GM21619 (cell line): ENCODE results near the gene TAX1BP1.
"Not testable (repeated sequence)": the region's sequence is repeated elsewhere in the genome, so short reads cannot be mapped to it uniquely, and the experiment has no call there.

Experiments
- ATAC-seq: cut with Tn5 transposase; IDR thresholded peaks from one replicate; pipeline ENCODE4 v1.9.1; 2021; ENCODE audit not compliant: unreplicated experiment

The TAX1BP1 gene

DNA sequence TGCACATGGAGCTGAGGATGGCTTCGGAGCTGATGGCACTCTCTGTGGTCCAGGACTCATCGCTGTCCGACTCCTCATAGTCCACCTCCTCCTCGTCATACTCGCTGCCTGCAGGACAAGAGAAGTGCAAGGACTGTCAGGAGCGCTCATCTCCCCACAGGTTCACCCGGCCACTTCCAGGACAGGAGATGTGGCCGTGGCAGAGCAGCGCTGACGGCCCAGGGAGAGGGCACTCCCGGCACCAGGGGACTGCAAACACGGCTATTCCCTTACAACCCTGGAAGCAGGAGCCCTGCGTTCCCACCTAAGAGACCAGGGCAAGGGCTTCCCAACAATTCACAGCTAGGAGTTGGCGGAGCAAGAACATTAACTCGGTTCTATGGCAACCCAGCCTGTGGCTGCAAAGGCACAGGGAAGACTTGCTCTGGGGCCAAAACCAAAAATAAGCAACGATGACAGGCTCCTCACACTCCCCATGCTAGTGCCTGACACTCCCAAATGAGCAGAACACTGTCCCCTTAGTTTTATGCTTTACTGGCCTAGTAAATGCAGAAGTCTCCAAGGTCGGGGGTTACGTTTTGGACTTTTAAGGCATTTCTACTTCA lies 100.9 kb downstream of the TAX1BP1 start:
- no peak for ATAC-seq

DNA sequence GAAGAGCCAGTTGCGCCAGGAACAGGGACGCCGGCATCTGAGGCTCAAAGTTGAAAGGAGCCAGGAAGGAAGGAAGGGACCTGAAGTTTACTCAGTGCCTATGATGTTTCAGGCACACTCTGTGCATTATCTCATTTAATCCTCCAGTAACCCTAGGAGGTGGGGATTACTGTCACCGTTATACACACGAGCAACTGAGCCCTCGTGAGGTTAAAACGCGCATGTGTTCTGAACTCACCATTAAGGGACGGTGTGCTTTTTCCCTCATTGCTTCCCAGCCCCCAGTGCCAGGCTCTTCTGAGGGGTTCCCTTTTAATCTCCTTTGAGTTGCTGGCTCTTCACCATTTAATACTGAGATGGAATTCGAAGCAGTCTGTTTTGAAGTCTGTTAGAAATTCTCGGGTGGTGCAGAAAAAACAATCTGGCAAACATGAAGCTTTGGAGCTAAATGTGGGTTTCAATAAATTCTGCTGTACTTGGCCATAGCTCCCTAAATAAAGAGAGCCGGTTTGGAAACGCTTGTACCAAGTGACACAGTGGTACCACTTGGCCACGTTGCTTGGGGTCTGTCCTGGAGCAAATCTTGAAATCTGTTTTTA lies 102.2 kb downstream of the TAX1BP1 start:
- ATAC-seq: no peak

DNA sequence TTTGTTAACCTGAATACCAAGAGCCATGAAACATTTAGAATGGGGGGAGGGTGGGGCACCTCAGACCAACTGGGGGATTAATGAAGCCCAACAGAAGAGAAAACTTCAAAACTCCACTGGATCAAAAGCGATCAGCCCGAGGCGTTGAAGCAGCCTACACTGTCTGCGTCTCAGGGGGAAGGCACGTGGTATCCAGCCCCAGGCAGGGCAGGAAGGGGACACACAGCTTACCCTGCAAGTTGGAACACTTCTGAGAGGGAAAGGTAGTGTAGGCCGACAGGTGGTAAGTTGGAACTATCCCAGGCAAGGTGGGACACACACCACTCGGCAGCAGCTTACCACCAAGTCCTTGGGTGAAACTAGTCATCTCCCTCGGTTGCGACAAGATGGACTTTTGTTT lies 102.9 kb downstream of the TAX1BP1 start:
- no peak for ATAC-seq

DNA sequence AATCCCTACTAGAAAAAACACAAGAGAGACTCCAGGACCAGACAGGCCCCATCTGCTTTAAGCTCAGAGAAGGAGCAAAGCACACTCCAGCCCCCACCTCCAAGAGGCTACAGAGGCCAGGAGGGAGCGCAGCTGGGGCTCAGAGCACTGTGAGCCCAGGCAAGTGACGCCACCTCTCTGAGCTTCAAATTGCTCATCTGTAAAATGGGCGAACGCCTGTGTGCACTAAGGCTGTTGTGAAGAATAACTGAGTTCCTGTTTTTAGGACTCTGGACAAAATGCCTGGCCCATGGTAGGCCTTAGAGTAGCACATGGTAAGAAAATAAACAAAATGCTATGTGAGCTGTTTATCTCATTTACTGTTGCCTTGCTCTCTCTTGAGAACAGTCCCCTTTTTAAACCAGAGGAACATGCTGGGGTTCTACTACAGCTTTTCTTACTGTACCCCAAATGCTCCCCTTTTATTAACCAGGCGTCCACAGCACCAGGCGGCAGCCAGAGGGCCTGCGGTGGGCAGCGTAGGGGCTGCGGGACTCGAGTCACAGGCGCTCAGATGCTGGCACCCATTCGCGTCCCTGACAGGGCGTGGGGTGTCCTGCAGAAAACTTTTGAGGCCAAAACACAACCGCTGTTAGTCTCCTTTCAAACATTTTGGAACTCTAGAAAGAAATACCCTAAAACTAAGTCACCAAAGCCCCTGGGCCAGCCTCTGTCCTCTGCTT lies 103.8 kb downstream of the TAX1BP1 start:
- ATAC-seq: no peak

DNA sequence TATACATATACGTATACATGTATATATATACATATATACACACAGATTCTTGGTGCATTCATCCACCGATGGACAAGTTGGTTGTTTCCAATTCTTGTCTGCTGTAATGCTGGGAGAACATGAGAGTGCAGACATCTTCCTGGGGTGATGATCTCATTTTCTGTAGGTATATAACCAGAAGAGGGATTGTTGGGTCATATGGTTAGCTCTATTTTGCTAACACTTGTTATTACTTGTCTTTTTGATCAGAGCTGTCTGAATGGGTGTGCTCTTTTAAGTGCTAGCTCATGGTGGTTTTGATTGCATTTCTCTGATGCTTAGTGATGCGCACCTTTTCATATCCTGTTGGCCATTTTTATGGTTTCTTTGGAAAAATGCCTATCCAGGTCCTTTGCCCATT lies 106.4 kb downstream of the TAX1BP1 start:
- no peak for ATAC-seq

DNA sequence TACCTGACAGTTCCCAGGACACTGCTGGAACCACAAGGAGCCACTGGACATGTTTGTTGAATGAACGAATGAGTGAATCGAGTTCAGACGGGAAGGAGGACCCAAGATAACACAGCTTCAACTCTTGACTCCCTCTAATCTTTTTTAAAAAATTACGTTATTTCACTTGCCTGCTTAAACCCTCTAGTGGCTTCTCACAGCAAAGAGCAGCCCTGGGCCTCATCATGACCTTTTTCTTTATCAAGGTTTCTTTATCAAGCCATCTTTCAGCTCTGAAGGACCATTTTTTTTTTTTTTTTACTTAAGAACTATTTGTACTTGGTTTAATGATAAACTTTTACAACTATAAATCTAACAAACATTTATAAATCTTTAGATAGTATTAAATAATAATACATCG lies 110.6 kb downstream of the TAX1BP1 start:
- ATAC-seq: no peak

DNA sequence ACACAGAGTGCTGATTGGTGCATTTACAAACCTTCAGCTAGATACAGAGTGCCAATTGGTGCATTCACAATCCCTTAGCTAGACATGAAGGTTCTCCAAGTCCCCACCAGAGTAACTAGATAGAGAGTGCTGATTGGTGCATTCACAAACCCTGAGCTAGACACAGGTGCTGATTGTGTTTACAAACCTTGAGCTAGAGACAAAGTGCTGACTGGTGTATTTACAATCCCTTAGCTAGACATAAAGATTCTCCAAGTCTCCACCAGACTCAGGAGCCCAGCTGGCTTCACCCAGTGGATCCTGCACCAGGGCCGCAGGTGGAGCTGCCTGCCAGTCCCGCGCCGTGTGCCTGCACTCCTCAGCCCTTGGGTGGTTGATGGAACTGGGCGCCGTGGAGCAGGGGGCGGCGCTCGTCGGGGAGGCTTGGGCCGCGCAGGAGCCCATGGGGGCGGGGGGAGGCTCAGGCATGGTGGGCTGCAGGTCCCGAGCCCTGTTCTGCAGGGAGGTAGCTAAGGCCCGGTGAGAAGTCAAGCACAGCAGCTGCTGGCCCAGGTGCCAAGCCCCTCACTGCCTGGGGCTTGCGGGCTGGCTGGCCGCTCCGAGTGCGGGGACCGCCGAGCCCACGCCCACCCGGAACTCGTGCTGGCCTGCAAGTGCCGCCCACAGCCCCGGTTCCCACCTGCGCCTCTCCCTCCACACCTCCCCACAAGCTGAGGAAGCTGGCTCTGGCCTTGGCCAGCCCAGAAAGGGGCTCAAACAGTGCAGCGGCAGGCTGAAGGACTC lies 116.9 kb downstream of the TAX1BP1 start:
- ATAC-seq: not testable (repeated sequence)

DNA sequence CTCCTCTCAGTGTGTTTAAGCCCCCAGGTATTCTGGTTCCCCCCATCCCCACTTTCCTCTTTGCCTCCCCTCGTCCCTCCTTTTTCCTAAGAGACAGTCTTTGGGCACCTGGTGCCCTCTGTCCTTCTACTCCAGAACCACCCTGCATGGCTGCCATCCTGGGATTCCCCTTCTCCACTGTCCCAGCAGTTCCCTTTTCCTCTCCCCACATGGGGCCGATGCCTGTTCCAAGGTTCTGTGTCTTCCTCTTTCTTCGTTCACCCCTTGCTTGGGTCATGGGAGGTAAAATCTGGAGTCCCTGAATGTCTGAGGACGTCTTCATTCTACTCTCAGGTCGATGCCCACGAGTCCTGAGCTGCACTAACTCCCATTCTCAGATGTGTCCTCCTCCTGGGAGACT lies 120.8 kb downstream of the TAX1BP1 start:
- ATAC-seq: no peak

DNA sequence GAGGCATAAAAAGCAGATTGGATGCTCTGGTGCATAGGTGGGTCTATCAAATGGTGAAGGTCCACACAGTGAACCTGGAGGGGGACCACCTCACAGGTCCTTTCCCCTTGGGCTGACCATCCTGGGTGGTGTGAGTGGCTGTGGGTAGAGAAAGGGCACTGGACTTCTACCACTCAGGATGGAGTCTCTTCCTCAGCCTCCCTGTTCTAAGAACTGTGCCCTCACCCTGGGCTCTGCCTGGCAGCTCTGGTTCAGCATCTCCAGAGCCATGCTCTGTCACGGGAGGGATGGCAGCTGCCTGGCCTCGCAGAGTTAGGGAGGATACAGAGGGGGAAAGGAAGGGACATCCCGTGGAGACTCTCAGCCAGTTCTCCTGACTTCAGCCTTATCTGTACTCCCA lies 121.8 kb downstream of the TAX1BP1 start:
- ATAC-seq: no peak

DNA sequence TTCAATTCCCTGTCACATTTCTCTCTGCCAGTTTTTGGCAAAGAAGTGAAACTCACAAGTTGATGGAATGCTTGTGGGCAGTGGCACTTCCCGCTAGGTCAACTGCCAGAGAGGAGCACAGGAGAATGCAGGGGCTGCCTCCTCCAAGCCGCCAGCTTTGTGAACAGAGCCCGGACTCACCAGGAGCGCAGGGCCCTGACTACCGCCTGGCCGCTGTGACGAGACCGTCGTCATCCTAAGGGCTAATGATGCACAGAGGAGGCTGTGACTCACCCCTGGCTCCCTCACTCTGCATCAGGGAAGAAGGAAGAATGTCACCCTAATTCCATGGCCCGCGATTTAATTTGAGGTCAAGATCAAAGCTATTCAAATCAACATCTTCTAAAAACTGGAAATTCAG lies 123.9 kb downstream of the TAX1BP1 start:
- no peak for ATAC-seq

DNA sequence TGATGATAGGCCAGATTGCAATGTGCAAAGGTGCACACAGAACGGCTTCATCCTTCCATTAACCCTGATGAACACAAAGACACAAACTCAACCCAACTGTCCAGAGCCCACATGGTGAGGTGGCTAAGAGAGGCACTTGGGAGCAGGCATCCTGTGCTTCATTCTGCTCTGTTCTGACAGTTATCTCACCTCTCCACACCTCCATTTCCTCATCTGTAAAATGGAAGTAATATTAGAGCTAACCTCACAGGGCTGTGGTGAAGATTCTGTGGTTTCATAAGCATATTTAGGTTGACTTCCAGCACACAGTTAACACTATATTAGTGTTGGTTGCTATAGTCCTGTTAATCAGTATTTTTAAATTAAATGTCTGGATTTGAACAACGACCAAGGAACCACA lies 126.3 kb downstream of the TAX1BP1 start:
- ATAC-seq: no peak

DNA sequence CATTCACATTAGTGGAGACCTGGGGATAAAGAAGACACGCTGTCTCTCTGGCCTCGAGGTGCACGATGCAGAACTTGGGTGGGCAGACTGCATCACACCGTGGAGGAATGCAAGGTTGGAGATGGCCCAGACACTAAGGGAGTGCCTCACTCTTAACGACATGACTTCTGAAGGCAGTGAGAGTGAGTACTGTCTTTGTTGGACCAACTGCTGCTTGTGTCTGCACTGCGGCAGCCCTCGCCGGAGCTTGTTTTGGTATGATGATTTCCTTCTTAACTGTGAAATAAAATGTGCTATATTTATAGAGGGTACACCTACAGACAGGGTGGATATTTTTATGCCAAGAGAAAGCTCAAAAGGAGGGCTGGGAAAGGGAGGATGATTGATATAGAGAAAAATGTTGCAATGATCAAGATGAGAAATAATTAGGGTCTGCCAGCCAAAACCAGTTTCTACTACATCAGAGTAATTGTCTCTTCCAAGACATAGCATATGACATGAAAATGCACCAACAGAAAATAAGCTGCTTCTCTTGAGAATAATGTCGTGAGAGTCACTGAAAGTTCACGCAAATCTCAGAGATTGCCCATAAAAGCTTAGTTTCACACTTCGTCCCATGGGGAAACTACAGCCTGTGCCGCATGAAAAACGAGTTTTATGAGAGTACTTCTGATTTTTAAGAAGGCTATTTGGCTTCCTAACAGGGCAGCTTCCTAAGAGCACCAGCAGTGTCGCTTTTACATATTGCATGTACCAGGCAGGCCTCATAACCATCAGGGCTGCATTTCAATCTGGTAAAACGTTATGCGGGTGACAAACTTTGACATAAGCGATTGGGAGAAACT lies 127.1 kb downstream of the TAX1BP1 start:
- ATAC-seq: no peak

DNA sequence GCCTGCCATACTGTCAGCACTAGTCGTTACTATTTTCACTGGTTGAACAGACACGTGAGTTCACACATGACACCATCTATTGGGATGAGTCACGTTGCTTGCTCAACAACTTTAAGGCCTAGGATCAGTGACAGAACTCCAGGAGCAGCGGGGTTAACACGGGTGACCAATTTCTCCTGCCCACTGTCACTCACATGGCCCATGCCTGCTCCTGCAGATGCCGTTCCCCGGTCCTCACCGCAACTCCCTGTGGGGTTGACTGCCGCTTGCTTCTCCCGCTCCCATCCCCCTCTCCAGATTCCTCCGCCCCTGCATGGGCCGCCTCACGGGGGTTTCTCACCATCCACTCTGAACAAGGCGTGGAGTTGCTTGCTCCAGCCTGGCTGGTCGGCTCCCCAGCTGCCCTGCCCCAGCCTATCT lies 128.2 kb downstream of the TAX1BP1 start:
- no peak for ATAC-seq

DNA sequence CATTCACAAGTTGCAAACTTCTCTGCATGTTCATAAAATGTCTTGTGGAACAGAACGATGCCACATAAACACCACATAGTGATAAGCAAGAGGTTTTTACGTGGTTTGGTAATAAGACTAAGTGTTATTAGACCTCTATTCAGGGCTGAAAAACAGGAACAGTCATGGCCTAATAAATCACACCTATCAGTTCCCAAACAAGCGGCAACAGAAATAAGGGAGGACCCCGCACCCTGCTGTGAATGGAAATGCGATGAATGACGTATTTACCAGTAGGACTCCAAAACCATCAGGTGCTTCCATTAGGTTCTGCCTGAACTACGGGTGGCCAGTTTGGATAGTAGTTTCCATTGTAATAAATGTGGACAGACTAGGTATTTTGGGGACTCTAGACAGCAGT lies 129.1 kb downstream of the TAX1BP1 start:
- no peak for ATAC-seq

DNA sequence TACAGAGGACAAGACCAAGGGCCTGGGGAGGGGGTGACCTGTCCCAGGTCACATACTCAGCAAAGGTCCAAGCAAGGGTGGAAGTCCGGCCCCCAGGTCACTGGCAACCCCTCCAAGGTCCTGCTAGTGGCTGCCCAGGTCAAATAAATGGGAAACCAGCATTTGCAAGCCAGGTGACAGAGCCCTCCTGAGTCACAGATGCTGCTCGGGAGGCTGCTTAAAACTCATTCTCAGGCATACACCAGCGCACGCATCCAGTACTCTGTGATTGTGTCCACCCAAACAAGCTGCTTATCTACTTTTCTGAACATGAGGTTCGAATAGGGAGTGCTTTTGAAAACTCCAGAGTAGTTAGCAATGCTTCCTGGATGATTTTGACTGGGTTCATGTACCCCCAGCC lies 130.6 kb downstream of the TAX1BP1 start:
- ATAC-seq: no peak

DNA sequence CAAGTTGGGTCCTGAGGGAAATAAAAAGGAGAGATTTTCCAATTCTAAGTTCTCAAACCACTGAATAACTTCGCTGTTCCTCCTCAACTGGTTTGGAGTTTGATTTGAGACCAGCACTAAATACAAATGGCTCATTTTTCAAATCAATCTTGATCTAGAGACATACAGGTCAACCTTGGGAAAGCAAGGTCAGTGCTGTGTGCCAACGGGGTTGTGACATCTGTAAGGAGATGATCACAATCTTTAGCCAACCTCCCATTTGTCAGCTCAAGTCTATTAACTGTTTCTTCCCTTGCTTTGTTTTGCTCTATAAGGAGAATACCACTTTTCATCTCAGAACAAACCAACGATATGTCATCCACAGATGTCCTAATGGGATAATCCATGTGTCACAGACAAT lies 131.1 kb downstream of the TAX1BP1 start:
- ATAC-seq: no peak

DNA sequence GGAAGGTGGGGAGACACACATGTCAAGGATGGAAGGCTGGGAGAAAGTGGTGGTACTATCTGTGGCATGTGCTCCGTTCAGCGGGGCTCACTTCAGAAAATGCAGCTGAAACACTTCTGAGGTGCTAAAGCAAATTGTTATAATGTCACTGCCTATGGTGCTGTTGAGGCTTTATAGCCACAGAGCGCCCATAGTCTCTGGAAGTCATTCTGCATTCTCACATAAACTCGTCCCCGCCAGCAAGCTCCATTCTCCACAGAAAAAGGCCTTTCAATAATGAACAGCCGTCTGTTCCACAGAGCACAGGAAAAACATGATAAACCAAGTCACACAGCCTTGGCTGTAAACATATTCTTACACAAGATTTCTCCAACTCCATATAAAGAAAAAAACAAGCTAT lies 131.9 kb downstream of the TAX1BP1 start:
- no peak for ATAC-seq

DNA sequence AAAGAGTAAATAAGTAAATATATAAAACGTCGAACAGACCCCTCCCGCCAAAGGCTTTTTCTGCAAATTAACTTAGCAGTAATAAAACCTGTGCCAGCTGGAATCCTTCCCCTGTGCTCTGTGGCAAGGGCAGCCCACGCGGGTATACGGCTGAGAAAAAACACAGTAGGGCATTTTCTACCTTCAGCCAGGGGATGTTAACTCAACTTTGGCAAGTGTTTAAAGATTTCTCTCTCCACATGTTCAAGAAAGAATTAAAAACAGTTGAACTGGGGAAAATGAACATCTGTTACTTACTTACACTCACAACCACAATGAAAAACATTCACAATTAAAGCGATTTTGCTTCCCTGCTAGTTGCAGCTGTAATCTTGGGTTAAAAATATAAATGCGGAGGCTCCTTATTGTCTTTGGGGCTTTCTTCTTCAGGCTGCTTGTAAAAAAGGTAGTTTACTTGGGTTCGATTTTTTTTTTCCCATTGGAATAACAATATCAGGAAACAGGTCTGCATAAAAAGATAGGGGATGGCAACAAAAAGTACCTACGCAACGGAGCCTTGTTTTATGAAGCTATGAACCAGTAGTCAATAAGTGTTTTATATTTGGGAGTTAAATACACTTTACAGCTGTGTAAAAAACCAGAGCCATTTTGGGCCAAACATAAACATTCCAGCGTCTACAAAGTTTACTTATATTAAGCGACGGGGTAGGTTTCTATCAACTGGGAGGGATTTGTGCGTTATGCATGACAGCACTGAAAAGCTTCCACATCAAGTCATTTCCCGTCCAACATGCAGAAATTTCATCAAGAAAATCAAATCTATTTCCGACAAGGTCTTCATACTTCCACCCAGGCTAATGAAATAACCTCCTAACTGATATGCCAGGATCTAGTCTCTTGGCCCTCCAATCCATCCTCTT lies 132.7 kb downstream of the TAX1BP1 start:
- no peak for ATAC-seq

DNA sequence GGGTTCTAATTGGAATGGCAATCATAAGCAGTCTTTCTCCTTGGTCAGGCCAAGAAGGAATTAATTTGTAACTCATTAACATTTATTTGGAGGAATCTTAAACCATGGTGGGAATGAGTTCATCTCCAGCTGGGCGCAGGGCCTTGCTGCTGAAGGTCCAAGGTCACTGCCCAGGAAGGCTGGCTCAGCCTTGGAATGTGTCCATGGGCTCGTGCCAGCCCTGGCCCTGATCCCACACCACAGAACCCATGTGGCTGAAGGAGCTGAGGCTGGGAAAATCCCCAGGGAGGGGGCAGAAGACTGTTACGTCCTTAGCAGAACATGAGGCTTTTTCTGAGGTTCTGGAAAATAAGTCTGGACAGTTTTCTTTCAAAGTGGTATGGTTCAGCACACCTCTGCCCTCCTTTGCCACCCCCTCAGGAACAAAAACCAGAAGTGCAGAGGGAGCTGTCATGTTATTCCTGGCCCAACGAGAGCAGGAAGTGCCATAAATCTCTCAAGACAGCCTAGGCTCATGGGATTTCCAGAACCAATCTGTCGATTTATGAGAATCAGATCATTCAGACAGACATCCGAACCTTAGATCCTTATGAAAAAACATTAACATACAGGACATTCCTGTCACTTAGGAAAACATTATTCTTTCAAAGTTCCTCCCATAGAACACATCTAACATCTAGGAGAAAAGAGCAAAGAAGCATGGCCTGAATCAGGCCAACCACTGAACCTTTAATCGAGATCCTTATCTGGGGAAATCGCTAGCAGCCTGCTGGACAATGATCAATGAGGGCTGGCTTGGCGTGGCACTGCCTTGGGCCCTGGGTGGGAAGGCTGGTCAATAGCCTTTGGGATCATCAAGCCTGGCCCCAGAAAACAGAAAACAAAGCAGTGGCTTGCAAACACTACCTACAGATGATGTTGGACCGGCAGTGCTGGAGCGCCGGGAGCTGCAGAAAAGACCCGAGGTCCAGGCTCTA lies 134.3 kb downstream of the TAX1BP1 start:
- no peak for ATAC-seq
